Gastrocnemius medialis (tissue), 4 donors: ENCODE results near the gene HMGCLL1.

Experiments used
- POLR2A ChIP-seq, 2 donors: fragments of 450-650 bp; IDR thresholded peaks; one replicate each; pipeline ENCODE4 v1.6.1; 2017; ENCODE audit warnings: antibody characterized with exemption in 2 of 2, mild to moderate bottlenecking in 2 of 2, moderate library complexity in 2 of 2
- TF ChIP-seq, protein P1 (sequence below), 5 experiments: fragments of 450-650 bp in 3 of 5; fragments of 200-600 bp in 2 of 5; sonication (generic) in 2 of 5; IDR thresholded peaks in 4 of 5; conservative IDR thresholded peaks in 1 of 5; 1 replicate in 4 of 5; 2 replicates in 1 of 5; pipeline ENCODE4 v1.5.1; 2016 to 2019; ENCODE audit warnings: antibody characterized with exemption in 5 of 5, mild to moderate bottlenecking in 3 of 5, moderate library complexity in 3 of 5

DNA sequence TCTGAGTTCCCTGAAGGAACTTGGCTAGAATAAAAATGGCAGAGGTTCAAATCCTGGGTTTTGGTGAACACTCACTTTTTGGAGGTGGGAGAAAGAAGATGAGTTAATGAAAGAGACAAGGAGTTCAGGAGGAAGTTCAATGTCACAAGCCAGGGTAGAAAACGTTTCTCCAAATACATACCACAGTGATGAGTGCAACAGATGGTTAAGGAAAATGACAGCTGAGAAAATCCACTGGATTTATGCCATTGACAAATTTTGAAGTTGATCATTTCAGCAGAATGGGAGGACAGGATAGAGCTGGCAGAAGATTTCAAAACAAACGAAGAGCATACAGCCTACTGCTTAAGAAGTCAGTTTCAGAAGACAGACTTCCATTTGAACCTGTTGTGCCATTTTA, 129.0 kb downstream of the HMGCLL1 start:
- TF ChIP-seq, protein P1, sequence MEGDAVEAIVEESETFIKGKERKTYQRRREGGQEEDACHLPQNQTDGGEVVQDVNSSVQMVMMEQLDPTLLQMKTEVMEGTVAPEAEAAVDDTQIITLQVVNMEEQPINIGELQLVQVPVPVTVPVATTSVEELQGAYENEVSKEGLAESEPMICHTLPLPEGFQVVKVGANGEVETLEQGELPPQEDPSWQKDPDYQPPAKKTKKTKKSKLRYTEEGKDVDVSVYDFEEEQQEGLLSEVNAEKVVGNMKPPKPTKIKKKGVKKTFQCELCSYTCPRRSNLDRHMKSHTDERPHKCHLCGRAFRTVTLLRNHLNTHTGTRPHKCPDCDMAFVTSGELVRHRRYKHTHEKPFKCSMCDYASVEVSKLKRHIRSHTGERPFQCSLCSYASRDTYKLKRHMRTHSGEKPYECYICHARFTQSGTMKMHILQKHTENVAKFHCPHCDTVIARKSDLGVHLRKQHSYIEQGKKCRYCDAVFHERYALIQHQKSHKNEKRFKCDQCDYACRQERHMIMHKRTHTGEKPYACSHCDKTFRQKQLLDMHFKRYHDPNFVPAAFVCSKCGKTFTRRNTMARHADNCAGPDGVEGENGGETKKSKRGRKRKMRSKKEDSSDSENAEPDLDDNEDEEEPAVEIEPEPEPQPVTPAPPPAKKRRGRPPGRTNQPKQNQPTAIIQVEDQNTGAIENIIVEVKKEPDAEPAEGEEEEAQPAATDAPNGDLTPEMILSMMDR (IDR thresholded peaks at IDR 0.05 in 4 of 5, conservative IDR thresholded peaks at IDR 0.05 in 1 of 5), result no peak
- no peak for TF ChIP-seq POLR2A (IDR thresholded peaks at IDR 0.05)
